GM23248 (cell line): ENCODE measurements around the gene CCM2.

ENCODE experiments used
- EZH2 ChIP-seq: fragments of 200-600 bp; sonication (generic); IDR thresholded peaks from 2 replicates; pipeline ENCODE4 v1.6.1; 2018; ENCODE audit warnings: antibody characterized with exemption, mild to moderate bottlenecking; ENCODE audit not compliant: insufficient read depth, poor library complexity, severe bottlenecking
- EZH2phosphoT487 ChIP-seq: fragments of 200-600 bp; sonication (generic); IDR thresholded peaks from 2 replicates; pipeline ENCODE4 v1.6.1; 2018; ENCODE audit warnings: antibody characterized with exemption, moderate library complexity, mild to moderate bottlenecking, low read depth; ENCODE audit not compliant: insufficient read depth

GRCh38 chr7:45075355-45075644 is 75.3 kb downstream of the CCM2 start:
- no peak for TF ChIP-seq EZH2phosphoT487
- TF ChIP-seq EZH2, result no peak
